CD4-positive, alpha-beta T cell treated with Interleukin-2 at 100 ng/mL for 4 hours (primary cell): Measurements from ENCODE around the gene MRPL27.

Experiments
- DNase-seq: peaks from one replicate; pipeline ENCODE4 v3.0.0-alpha.2; 2020; ENCODE audit warnings: low spot score

MRPL27 gene

DNA sequence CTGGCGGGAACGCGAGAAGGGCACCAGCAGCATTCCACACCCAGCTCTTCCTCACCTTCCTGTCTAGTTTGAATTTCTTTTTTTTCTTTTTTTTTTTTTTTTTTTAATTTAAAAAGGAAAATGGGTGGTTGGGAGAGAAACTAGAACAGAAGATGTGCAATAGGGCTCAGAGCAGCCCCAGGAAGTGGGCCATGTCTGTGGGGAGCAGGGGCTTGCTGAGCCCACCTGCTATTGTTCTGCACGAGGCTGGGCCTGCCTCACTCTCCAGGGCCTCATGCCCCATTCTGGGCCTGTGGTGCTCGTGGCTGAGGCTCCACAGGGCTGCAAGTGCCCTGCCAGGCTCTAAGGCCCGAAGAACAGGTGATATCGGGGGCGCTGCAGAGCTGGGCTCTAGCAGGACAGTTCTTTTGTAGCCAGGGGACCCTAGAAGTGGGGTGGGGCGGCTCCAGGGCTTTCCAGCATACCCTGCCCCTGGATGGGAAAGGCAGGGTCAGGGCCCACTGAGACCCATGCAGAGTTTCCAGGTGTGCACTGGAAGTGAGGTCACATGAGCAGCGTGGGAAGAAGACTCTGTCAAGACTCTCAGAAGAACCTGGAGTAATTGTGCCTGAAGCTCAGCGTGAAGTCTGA lies 12.4 kb downstream of the MRPL27 start:
- no peak for DNase-seq

DNA sequence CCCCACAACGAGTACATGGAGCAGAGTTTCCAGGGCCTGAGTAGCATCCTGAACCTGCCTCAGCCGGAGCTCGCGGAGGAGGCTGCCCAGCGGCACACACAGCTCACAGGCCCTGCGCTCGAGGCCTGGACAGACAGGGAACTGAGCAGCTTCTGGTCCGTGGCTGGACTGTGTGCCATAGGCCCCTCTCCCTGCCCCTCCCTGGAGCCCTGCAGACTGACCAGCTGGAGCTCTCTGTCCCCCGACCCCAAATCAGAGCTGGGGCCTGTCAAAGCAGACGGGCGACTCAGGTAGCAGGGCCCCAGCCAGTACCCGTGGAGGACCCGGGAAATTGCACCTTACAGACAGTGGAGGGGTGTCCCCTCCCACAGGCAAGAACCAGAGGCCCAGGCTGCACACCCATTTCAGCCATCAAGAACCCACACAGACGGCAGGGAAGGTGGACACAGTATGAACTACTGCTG lies 13.0 kb downstream of the MRPL27 start:
- no peak for DNase-seq

DNA sequence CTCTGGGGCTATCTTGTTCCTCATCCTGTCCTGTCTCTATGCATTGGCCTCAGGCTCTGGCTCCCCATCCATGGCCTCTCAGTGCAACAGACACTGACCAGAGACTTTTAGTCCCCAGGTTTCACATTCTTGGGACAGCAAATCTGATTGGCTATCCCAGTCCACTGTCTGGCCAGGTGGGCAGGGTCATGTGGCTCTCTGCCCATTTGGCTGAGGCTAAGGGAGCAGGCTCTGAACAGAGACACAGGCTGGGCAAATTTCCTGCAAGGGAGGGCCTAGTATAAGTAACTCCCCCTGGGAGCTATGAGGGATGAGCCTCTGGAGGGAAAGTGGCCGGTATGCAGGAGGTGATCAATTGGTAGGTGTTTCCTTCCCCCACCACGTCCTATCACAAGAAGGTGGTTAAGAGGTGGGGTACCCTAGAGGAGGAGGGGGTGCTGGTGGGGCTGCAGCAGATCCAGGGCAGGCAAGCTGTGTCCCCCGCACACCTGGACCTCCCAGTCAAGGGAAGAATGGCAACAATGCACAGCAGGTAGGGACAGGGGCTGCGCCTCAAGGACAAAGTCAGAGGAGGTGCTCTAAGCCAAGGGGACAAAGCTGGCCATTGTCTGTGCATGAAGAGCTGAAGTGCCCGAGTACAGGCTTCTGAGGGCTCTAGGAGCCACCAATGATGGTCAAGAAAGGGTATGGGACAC lies 13.8 kb downstream of the MRPL27 start:
- no peak for DNase-seq

DNA sequence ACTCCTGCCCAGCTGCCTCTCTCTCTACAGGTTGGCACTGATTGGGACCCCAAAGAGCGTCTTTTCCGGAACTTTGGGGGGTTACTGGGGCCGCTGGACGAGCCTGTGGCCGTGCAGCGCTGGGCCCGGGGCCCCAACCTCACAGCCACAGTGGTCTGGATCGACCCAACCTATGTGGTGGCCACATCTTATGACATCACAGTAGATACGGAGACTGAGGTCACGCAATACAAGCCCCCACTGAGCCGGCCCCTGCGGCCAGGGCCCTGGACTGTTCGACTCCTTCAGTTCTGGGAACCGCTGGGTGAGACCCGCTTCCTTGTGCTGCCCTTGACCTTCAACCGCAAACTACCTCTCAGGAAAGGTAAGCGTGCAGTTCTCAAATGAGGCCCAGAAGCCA lies 14.8 kb downstream of the MRPL27 start:
- no peak for DNase-seq

DNA sequence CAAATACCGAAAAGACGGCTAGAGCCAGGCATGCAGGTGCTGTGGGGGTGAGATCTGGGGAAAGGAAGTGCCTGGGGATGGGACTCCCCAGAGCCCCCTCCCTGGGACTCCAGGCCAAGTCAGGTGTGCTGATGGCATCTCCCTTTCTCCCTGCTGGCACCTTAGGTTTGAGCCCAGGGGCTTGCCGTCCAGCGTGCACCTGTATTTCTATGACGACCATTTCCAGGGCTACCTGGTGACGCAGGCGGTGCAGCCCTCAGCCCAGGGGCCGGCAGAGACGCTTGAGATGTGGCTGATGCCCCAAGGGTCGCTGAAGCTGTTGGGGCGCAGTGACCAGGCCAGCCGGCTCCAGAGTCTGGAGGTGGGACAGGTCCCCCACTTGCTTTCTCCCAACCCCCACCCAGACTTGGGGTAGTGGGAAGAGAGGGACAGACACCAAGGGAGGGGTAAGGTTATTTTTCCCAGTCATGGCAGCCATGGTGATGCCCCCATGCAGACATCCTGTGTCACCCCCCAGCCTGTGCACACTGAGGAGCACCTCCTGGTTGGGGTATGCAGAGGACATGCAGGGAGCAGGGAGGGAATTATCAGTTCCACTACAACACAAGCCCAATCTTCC lies 16.0 kb downstream of the MRPL27 start:
- DNase-seq: no peak

DNA sequence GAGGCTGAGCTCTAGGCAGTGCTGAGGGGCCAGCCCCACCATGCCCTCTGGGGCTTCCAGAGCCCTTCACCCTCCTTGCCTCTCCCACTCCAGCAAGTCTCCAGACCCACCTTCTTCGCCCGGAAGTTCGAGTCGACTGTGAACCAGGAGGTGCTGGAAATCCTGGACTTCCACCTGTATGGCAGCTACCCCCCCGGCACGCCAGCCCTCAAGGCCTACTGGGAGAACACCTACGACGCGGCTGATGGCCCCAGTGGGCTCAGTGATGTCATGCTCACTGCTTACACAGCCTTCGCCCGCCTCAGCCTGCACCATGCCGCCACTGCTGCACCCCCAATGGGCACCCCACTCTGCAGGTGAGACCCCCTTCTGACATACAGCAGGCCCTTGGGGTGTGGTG lies 16.6 kb downstream of the MRPL27 start:
- DNase-seq: no peak

DNA sequence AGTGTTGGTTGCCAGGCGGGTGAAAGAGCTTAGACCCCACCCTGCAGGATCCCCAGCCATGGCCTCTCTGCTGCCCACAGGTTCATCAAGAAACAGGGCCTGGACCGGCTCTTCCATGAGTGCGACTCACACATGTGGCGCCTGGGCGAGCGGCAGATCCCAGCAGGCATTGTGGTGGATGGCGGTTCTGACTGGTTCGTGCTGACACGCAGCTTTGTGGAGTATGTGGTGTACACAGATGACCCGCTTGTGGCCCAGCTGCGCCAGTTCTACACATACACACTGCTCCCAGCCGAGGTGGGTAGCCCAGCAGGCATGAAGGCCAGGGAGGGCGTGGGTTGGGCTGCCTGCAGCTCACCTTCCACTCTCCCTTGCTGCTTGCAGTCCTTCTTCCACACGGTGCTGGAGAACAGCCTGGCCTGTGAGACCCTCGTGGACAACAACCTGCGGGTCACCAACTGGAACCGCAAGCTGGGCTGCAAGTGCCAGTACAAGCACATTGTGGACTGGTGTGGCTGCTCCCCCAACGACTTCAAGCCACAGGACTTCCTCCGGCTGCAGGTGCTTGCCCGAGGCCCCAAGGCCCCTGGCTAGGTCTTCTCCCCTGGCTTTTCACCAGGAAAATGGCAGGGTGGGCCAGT lies 17.2 kb downstream of the MRPL27 start:
- no peak for DNase-seq

DNA sequence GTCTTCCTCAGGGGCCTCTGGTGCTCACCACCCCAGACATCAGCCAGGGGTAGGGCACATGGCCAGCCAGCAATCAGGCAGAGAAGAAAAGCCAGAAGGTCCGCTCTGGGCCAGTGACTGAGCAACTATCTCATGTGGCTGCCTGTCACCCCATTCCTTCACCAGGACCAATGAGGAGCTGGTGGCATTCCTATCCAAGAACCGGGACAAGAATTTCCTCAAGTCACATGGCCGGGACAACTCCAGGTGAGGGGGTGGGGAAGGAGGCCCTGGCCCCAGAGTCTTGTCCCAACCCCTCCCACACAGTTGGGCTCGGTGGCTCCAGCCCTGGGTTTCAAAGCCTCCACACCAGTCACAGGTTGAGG lies 17.7 kb downstream of the MRPL27 start:
- no peak for DNase-seq

DNA sequence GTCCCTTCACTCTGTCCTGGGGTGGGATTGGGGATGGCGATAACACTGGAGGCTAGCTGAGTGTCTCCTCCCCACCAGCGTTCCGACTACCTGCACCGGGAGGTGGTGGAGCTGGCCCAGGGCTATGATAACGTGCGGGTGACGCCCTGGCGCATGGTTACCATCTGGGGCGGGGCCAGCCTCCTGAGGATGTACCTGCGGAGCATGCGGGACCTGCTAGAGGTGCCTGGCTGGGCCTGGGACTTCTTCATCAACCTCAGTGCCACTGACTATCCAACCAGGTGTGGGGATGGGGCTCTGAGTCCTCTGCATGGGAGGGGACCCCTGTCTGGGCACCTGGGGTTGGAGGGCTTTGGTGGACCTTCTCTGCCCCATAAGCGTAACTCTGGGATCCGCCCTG lies 18.2 kb downstream of the MRPL27 start:
- no peak for DNase-seq

DNA sequence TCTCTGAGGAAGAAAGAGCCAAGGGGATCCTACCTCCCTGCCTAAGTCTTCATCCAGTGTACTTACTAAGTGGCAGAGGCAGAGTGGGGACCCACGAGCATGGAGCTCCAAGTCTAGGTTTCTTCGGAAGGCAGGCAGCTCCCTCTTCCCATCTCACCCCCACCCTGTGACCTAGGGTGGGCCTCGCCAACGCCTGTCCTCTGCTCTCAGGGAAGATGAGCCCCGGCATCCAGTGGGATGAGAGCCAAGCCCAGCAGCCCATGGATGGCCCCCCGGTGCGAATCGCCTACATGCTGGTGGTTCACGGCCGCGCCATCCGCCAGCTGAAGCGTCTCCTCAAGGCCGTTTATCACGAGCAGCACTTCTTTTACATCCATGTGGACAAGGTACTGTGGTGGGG lies 18.8 kb downstream of the MRPL27 start:
- no peak for DNase-seq

DNA sequence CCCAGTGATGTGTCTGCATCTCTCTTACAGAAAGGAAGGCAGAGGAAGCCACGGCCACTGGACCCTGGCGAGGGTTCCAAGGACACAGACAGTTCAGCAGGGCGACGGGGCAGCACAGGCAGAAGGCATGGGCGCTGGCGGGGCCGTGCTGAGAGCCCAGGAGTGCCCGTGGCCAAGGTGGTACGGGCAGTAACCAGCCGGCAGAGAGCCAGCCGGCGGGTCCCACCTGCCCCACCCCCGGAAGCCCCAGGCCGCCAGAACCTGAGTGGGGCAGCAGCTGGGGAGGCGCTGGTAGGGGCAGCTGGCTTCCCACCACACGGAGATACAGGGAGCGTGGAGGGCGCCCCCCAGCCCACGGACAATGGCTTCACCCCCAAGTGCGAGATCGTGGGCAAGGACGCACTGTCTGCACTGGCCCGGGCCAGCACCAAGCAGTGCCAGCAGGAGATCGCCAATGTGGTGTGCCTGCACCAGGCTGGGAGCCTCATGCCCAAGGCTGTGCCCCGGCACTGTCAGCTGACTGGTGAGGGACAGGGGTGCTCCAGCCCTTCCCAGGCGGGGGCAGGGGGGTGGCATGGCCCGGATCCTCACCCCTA lies 19.3 kb downstream of the MRPL27 start:
- no peak for DNase-seq

DNA sequence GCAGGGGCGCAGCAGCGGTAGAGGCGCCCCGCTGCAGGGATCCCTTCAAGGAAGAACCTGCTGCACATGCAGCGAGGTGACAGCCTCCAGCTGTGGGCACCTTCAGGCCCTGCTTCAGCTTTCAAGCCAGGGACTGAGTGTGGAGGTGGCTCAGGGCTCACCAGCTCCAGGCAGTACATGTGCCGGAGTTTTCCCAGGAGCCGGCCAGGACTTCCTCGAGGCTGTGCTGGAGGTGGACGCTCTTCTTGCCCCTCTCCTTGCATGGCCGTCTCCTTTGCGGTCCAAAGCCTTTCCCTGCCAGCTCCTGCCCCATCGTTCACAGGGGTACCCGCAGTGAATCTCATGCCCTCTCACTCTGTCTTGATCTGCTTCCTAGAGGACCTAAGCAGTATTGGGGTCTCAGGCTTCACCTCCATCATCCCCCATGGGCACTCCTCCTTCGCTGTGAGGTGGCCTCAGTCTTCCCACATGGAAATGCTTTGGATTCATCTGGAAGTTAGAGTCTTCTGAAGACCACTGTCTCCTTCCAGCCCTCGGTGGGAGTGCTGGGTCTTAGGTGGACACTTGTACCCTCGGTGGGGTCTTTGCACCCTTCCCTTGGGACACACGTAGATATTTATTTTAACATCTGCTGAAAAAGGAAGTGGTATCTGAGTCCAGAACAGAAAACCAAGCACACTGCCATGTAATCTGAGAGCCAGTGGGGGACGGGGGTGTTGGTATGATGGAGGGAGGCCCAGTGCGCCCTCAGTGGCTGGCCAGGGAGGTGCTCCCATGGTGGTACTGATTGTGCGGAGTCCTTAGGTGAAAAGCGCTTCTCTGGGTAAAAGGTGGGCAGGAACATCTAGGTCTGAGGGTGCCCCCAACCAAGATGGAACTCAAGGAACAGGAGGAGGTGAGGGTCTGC lies 20.0 kb downstream of the MRPL27 start:
- DNase-seq: no peak

DNA sequence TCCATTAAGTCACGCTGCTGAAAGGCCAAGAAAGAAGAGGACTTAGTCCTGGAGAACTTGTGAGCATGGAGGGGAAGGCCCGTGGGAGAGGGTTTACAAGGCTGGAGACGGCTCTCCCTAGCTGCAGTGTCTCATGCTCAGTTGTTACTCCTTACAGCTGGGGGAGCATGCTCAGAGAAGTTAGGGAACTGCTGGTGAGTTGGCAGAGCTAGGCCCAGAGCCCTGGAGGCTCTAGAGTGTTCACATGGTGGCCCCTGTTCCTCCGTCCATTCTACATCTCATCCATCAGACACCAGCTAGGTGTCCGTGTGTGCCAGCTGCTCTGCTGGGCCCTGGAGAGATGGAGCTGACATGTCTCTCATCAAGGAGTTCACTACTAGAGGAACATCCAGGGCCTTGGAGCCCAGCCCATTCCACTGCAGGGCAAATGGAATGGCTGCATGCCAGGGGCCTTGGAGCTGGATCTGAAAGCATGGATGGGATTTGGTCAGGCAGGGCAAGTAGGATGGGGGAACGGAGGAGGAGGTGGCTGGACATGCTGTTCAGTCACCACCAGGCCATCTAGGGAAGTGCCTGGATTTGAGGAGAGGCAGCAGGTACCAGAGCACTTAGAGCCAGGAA lies 20.8 kb downstream of the MRPL27 start:
- no peak for DNase-seq

DNA sequence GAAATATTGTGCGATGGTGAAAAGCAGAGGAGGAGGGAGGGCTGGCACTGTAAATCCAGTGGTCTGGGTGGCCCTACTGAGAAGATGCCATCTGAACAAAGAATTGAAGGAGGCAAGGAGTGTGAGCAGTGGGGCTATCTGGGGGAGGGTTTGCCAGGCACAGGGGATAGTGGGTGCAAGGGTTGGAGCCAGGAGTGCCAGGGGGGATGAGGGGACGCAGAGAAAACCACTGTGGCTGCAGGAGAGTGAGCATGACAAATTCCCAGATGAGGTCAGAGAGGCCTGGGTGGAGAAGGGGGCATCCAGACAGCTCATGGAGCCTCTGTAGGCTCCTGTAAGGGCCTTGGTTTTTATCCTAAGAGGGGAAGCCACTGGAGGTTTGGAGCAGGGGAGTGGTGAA lies 22.3 kb downstream of the MRPL27 start:
- no peak for DNase-seq

DNA sequence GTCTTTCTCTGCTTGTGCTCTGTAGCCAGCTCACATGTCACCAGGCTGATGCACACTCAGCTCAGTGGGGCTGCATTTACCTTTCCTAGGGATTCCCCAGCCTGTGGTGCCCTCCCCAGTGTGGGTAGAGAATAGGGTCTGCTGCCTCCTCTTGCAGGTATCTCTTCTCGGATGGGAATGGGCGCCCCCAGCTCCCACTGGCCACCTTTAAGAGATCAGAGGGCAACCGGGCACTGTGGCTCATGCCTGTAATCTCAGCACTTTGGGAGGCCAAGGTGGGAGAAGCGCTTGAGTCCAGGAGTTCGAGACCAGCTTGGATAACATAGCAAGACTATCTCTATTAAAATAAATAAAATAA lies 23.8 kb downstream of the MRPL27 start:
- no peak for DNase-seq

DNA sequence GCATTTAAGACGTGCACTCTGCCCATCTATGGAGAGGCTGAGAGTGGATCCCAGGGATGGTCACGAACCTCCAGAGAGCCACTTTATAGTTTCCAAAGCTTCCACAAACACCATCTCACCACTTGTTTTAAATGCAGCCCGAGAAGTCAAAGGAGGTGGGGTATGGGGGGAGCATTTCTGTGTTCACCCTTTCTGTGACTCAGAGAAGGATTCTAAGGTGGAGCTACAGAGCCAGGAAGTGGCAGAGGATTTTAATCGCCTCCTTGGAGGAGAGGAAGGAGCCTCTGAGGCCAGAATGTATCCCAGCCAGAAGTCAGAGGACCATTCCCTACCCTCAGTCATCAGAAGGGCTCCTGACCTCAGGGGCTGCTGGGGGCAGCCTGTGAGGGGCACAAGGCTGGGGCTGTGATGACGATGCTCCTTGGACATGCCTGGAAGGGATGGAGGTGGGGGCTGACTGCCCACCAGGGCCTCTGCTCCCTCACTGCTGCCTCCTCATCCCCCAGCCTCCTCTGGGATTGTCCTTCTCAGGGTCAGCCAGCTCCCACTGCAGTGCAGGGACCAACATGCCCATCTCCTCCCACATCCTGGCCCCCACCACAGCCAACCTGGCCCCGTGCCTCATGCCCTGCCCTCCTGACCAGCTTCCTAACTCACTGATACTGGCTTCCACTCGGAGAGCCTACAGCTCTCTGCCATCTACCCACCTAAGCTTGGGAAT lies 24.3 kb downstream of the MRPL27 start:
- DNase-seq: no peak

DNA sequence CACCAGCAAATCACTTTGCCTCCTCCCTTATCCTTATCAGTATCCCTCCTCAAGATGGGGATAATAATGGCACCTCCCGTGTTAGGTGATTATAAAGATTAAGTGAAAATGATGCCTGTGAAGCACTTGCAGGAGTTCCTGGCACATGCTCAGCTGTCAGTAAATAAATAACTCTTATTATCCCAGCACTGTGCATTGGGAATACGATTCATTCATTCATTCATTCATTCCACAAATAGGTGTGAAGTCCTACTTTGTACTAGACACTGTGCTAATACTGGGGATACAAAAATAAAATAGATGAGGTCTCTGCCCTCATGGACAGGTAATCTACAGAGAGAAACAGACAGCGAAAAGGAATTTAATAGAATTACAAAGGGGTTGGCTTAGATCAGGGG lies 25.1 kb downstream of the MRPL27 start:
- no peak for DNase-seq

DNA sequence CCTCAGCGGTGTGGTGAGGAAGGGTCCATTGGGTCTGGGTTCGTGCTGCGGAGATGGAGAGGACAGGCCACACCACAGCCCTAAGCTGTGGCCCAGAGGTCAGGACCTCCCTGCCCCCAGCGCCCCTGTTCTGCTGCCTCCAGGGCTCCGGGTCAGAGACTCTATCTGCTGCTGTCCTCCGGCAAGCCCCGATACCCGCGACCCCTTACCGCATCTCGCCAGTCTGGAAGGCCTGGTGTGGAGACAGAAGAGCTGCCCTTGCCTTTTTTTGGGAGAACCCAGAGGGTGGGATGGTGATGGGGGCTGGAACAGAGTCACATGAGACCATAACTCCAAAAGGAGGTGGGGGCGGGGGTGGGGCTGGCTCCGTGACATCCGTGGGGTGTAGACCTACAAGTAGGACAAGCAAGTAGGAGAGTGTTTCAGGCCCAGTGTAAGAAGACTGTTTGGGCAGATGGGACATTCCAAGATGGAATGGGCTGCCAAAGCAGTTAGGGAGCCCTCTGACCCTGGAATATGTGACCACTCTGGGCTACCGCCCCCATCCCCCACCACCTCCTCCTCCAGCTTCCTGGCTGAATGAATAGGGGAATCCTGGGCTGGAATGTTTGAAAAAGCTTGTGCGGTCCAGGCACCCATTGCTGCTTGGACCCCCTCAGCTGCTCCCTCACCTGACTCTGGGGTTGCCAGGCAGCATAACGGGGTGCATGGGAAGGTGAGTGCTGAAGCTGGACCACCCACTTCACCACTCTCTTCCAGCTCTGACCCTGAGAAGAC lies 25.7 kb downstream of the MRPL27 start:
- DNase-seq: no peak

DNA sequence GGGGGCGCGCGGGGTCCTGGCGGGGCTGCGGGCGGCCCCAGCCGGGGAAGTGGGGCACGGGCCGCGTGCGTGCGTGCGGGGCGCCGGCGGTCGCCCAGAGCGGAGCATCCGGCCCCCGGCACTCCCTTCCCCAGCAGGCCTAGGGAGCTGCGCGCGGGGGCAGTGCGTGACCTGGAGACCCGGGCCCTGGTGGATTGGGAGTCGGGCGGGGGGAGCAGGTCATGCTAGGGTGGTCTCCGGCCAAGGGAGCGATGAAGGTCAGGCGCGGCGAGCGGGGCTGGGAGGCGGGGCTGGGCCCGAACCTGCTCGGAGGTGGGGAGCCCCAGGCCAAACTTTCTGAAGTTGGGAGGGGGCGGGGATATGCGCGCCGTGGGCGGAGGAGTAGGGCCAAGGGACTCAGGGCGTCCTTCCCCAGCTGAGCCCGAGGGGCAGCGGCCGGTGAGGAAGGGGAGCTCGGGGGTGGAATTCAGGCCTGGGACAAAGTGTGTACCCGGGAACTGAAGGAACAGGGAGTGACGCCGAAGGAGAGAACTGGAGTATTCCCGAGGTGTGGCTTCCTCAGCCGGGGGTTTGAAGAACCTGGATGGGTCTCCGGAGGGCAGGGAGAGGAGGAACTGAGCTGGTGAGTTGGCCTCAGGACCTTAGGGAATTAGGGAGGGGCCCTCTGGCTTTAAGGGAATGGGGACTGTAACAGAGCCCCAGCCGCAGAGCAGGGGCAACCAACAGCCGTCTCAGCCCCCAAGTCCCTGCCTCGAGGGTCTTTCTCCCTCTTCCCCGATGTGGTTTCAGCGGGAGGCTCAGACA lies 26.5 kb downstream of the MRPL27 start:
- DNase-seq: peak; percentile 25
